ENCODE results near the gene LSS.

DNA sequence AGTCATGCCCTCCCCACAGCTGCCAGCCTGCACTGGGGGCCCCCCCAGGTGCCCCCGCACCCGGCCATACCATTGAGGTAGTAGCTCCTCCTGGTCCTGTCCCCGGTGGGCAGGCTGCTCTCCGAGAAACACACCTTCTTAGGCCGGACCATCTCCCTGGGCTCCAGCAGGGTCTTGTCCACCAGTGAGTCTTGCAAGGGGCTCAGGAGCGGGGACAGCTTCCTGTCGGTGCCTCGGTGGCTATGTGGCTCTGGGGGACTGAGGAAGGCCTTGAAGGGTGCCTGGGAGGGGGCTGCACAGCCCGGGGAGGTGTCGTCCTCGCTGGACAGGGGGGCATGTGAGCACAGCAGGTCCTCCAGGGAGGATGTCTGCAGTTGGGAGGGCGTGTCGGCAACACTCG is 60.3 kb downstream of the LSS start:
- TF ChIP-seq, protein P1, sequence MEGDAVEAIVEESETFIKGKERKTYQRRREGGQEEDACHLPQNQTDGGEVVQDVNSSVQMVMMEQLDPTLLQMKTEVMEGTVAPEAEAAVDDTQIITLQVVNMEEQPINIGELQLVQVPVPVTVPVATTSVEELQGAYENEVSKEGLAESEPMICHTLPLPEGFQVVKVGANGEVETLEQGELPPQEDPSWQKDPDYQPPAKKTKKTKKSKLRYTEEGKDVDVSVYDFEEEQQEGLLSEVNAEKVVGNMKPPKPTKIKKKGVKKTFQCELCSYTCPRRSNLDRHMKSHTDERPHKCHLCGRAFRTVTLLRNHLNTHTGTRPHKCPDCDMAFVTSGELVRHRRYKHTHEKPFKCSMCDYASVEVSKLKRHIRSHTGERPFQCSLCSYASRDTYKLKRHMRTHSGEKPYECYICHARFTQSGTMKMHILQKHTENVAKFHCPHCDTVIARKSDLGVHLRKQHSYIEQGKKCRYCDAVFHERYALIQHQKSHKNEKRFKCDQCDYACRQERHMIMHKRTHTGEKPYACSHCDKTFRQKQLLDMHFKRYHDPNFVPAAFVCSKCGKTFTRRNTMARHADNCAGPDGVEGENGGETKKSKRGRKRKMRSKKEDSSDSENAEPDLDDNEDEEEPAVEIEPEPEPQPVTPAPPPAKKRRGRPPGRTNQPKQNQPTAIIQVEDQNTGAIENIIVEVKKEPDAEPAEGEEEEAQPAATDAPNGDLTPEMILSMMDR (conservative IDR thresholded peaks at IDR 0.05): no peak
- TF ChIP-seq ZFX (IDR thresholded peaks at IDR 0.05): no peak
